ENCODE results near the gene GSPT1.

DNA sequence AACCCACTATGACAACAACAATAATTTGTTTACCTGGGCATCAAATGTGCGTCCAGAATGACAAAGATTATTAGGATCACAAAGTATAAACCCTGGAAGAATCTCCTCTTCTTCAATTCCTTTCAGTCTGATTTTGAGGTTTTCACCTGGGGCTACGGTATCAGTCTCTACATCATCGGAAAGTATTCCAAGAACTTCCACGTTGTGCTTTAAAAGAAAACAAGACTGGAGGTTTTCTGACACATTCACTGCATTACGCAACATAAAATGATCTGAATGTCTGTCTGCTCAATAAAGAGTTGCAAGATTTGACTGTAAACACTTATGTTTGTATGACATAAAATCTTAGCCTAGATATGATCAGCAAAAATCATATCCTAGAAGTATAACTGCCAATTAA, 38.4 kb downstream of the GSPT1 start:
- TF ChIP-seq, protein P1, sequence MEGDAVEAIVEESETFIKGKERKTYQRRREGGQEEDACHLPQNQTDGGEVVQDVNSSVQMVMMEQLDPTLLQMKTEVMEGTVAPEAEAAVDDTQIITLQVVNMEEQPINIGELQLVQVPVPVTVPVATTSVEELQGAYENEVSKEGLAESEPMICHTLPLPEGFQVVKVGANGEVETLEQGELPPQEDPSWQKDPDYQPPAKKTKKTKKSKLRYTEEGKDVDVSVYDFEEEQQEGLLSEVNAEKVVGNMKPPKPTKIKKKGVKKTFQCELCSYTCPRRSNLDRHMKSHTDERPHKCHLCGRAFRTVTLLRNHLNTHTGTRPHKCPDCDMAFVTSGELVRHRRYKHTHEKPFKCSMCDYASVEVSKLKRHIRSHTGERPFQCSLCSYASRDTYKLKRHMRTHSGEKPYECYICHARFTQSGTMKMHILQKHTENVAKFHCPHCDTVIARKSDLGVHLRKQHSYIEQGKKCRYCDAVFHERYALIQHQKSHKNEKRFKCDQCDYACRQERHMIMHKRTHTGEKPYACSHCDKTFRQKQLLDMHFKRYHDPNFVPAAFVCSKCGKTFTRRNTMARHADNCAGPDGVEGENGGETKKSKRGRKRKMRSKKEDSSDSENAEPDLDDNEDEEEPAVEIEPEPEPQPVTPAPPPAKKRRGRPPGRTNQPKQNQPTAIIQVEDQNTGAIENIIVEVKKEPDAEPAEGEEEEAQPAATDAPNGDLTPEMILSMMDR (IDR thresholded peaks at IDR 0.05; ENCODE audit: low read depth, low read length, poor library complexity, severe bottlenecking), result no peak
- no peak for TF ChIP-seq EZH2phosphoT487 (IDR thresholded peaks at IDR 0.05; ENCODE audit: borderline replicate concordance, low read length)
